ENCODE results near the gene PITPNM1.

GRCh38 chr11:67492069-67492727 lies 13.0 kb downstream of the PITPNM1 start:
- TF ChIP-seq, protein P1, sequence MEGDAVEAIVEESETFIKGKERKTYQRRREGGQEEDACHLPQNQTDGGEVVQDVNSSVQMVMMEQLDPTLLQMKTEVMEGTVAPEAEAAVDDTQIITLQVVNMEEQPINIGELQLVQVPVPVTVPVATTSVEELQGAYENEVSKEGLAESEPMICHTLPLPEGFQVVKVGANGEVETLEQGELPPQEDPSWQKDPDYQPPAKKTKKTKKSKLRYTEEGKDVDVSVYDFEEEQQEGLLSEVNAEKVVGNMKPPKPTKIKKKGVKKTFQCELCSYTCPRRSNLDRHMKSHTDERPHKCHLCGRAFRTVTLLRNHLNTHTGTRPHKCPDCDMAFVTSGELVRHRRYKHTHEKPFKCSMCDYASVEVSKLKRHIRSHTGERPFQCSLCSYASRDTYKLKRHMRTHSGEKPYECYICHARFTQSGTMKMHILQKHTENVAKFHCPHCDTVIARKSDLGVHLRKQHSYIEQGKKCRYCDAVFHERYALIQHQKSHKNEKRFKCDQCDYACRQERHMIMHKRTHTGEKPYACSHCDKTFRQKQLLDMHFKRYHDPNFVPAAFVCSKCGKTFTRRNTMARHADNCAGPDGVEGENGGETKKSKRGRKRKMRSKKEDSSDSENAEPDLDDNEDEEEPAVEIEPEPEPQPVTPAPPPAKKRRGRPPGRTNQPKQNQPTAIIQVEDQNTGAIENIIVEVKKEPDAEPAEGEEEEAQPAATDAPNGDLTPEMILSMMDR (IDR thresholded peaks at IDR 0.05; ENCODE audit: low read depth, low read length): no peak
- TF ChIP-seq MYC (IDR thresholded peaks at IDR 0.05; ENCODE audit: low read depth, low read length) (no peak), POLR2A (IDR thresholded peaks at IDR 0.05; ENCODE audit: extremely low read depth, insufficient read length) (no peak), MAX (IDR thresholded peaks at IDR 0.05; ENCODE audit: low read depth, low read length) (no peak)
